Endothelial cell of umbilical vein (primary cell): ENCODE results near the gene DNAH3. TPM values are rescaled to one million over a fixed set of nuclear protein-coding genes. Genes with fewer than 3 reads are reported as not detected.

Experiments used
- BruUV-seq: library from RNA; stranded (reverse); fragments of 400-500 nt; replicated peaks from 2 replicates; lab custom pipeline; 2021; lab: Mats Ljungman, UMichigan
- CTCF ChIA-PET: fragments of 300-600, 350-600 bp; sonication (Branson Sonifier 250); formaldehyde crosslinking; loops from one replicate; lab custom pipeline; 2021; ENCODE audit warnings: antibody characterized with exemption, inconsistent platforms; lab: Charles Lee
- POLR2A ChIA-PET: fragments of 300-600, 350-600 bp; sonication (Branson Sonifier 250); formaldehyde crosslinking; loops from one replicate; lab custom pipeline; 2021; ENCODE audit warnings: antibody characterized with exemption, inconsistent platforms; lab: Charles Lee
- DNase-seq: peaks from one replicate; pipeline ENCODE4 v3.0.0-alpha.2; 2011; ENCODE audit warnings: low read depth, low spot score
- FAIRE-seq: peaks from 2 replicates; lab custom pipeline; 2011; peaks lifted over from hg19 to GRCh38; lab: Jason Lieb, UNC
- H2AFZ ChIP-seq: 2 replicates; pipeline ENCODE4 v1.6.0; 2012; ENCODE audit warnings: low read depth, low read length, control low read depth, inconsistent platforms
- H3K27ac ChIP-seq: 2 replicates; pipeline ENCODE4 v1.5.1; 2011; ENCODE audit warnings: low read depth, mild to moderate bottlenecking, control low read depth, low read length, moderate library complexity; ENCODE audit not compliant: insufficient read depth
- H3K27me3 ChIP-seq, 2 experiments: 2 replicates each; pipeline versions ENCODE4 v1.6.0 to v1.6.1; 2011; ENCODE audit warnings: low read length in 2 of 2, mixed read lengths in 1 of 2; ENCODE audit not compliant: control insufficient read depth in 2 of 2, insufficient read depth in 2 of 2
- H3K36me3 ChIP-seq, 2 experiments: 2 replicates in 1 of 2; 3 replicates in 1 of 2; pipeline ENCODE4 v1.5.1; 2011; ENCODE audit warnings: low read length in 2 of 2, mild to moderate bottlenecking in 1 of 2, moderate library complexity in 1 of 2; ENCODE audit not compliant: control insufficient read depth in 2 of 2, insufficient read depth in 2 of 2; ENCODE audit errors: extremely low read depth in 1 of 2
- H3K4me1 ChIP-seq: 3 replicates; pipeline ENCODE4 v1.5.1; 2011; ENCODE audit warnings: mild to moderate bottlenecking, low read length; ENCODE audit not compliant: control insufficient read depth, insufficient read depth; ENCODE audit errors: extremely low read depth
- H3K4me2 ChIP-seq: 2 replicates; pipeline ENCODE4 v1.6.1; 2011; ENCODE audit warnings: low read length, control low read depth, mixed read lengths; ENCODE audit not compliant: insufficient read depth
- H3K4me3 ChIP-seq, 3 experiments: fragments of 200-600 bp in 1 of 3; sonication (generic), shearing (Covaris generic) in 1 of 3; replicated peaks in 1 of 3; 2 replicates each; pipeline ENCODE4 v1.5.1; 2011 to 2016; ENCODE audit warnings: control low read depth in 3 of 3, low read length in 3 of 3, mild to moderate bottlenecking in 2 of 3, inconsistent platforms in 1 of 3, low read depth in 1 of 3, moderate library complexity in 1 of 3; ENCODE audit not compliant: insufficient read depth in 1 of 3
- H3K79me2 ChIP-seq: 2 replicates; pipeline ENCODE4 v1.6.0; 2012; ENCODE audit warnings: low read length, inconsistent platforms; ENCODE audit not compliant: control insufficient read depth, insufficient read depth
- H3K9ac ChIP-seq: replicated peaks from 2 replicates; pipeline ENCODE3; 2011; ENCODE audit warnings: low read length, control low read depth; ENCODE audit not compliant: insufficient read depth; ENCODE audit errors: extremely low read depth
- H3K9me1 ChIP-seq: replicated peaks from 3 replicates; pipeline ENCODE4 v1.6.0; 2011; ENCODE audit warnings: mild to moderate bottlenecking, low read length; ENCODE audit not compliant: control insufficient read depth, insufficient read depth; ENCODE audit errors: extremely low read depth
- H3K9me3 ChIP-seq: replicated peaks from 2 replicates; pipeline ENCODE4 v1.5.1; 2012; ENCODE audit warnings: low read length, inconsistent platforms; ENCODE audit not compliant: control insufficient read depth, insufficient read depth
- H4K20me1 ChIP-seq: replicated peaks from 2 replicates; pipeline ENCODE3; 2011; ENCODE audit warnings: mild to moderate bottlenecking, low read length; ENCODE audit not compliant: control insufficient read depth, insufficient read depth; ENCODE audit errors: extremely low read depth
- CTCF ChIP-seq, 2 donors: IDR thresholded peaks; 1 replicate in 1 of 2; 2 replicates in 1 of 2; pipeline ENCODE4 v1.5.1; 2011; ENCODE audit warnings: low read length in 2 of 2, mild to moderate bottlenecking in 2 of 2, moderate library complexity in 2 of 2, control low read depth in 1 of 2, inconsistent platforms in 1 of 2, low read depth in 1 of 2; ENCODE audit not compliant: insufficient read depth in 1 of 2; ENCODE audit errors: extremely low read depth in 1 of 2
- GATA2 ChIP-seq: IDR thresholded peaks from 2 replicates; pipeline ENCODE4 v1.7.0; 2011; ENCODE audit warnings: low read depth, mild to moderate bottlenecking, moderate library complexity, mixed read lengths, low read length; ENCODE audit not compliant: insufficient read length, insufficient read depth
- JUN ChIP-seq: IDR thresholded peaks from 2 replicates; pipeline ENCODE4 v1.6.1; 2011; ENCODE audit warnings: borderline replicate concordance, low read depth; ENCODE audit not compliant: insufficient read length, insufficient read depth
- MAX ChIP-seq: IDR thresholded peaks from 2 replicates; pipeline ENCODE4 v1.6.1; 2011; ENCODE audit not compliant: insufficient read depth, insufficient read length
- POLR2A ChIP-seq: IDR thresholded peaks from 2 replicates; pipeline ENCODE4 v1.6.1; 2012; ENCODE audit warnings: low read depth, mild to moderate bottlenecking, control low read depth, low read length
- dilution Hi-C: fragments of 300-500 bp; cut with MboI; formaldehyde crosslinking; loops from one replicate; pipeline ENCODE4 v1.15.0; 2019; ENCODE audit warnings: low sequenced_read_pairs; ENCODE audit not compliant: extremely low pct_ligation_motif_present
- intact Hi-C: fragments of 100-400 bp; cut with micrococcal nuclease; formaldehyde crosslinking; loops from one replicate; pipeline ENCODE4 v1.10.0; 2022
- polyA plus RNA-seq, 4 experiments: library from polyadenylated mRNA; depleted of rRNA in 3 of 4; stranded (reverse) in 3 of 4; unstranded in 1 of 4; fragments of >200 nt; gene quantifications; 2 replicates each; pipeline versions ENCODE4 v1.2.1 to v1.2.3, GENCODE V29; 2011 to 2012; ENCODE audit warnings: missing spikeins in 1 of 4
- total RNA-seq: library from RNA; stranded (reverse); gene quantifications from 2 replicates; pipeline ENCODE4 v1.2.3, GENCODE V29; 2021

DNAH3 gene
- total and polyA plus RNA-seq, 2 donors (not counting 3 experiments of a cell fraction or from before 2014, with no cell fraction given): not detected

- DNase-seq (no peak), FAIRE-seq (no peak)
- intact Hi-C loops (no loop called here), dilution Hi-C loops (no loop called here)
- H3K4me3 ChIP-seq: no peak overlapping the region
- H3K27me3 ChIP-seq: peaks cover 8 to 14% of the 10 kb centered on the region in 2 experiments
- H3K79me2 ChIP-seq: no peaks in the 10 kb centered on the region
- no TSS peak for BruUV-seq
- ChIA-PET POLR2A (no interaction called here), CTCF (interaction anchor here (0.7 kb wide), 1 partner anchor 251 kb away, joined by 3 read pairs; no protein-coding TSS in a partner anchor)
- no peak overlapping the region for H2AFZ ChIP-seq
- H3K36me3 ChIP-seq: no peaks in the 10 kb centered on the region
- H3K9me1 ChIP-seq: no peaks in the 10 kb centered on the region
- H3K9me3 ChIP-seq: no peaks in the 10 kb centered on the region
- H4K20me1 ChIP-seq: no peaks in the 10 kb centered on the region
- H3K4me1 ChIP-seq: no peaks in the 10 kb centered on the region
- no peak overlapping the region for H3K9ac ChIP-seq
- no peak overlapping the region for H3K27ac ChIP-seq
- no peak overlapping the region for H3K4me2 ChIP-seq
- TF ChIP-seq MAX (no peak), CTCF (IDR thresholded peaks at IDR 0.05; ENCODE audit: extremely low read depth in 1 of 2, insufficient read depth in 1 of 2, low read depth in 1 of 2, low read length in 2 of 2) (no peak), JUN (no peak), GATA2 (no peak), POLR2A (no peak)
Measured at GRCh38 chr16:21092951-21093350, 57.7 kb downstream of the DNAH3 start.
